Breast epithelium (tissue), 3 donors: Measurements from ENCODE around the gene NEO1.

Experiments used
- POLR2A ChIP-seq: fragments of 450-650 bp; IDR thresholded peaks from one replicate; pipeline ENCODE4 v1.6.1; 2016; ENCODE audit warnings: antibody characterized with exemption, mild to moderate bottlenecking, moderate library complexity
- TF ChIP-seq, protein P1 (sequence below), 3 donors: fragments of 450-650 bp; IDR thresholded peaks; one replicate each; pipeline ENCODE4 v1.5.1; 2016 to 2017; ENCODE audit warnings: antibody characterized with exemption in 3 of 3, mild to moderate bottlenecking in 3 of 3, moderate library complexity in 3 of 3

DNA sequence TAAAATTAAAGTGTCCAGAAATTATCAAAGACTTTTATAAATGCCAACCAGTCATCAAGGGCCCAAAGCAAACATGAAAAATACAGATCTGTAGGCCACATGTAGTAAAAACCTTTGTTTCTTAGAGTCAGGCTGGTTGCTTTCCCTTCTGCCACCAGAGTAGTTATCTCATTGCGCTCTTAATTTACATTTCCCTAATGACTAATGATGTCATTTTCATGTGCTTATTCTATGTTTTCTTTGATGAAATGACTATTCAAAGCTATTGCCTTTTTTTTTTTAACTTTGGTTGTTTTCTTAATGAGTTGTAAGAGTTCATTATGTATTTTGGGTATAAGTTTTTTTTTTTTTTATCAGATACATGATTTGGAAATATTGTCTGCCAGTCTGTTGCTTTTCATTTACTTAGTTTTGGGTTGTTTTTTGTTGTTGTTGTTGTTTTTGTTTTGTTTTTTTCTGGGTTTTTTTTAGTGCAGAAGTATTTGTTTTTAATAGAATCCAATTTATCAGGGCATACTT, 175.9 kb downstream of the NEO1 start:
- no peak for TF ChIP-seq POLR2A
- TF ChIP-seq, protein P1, sequence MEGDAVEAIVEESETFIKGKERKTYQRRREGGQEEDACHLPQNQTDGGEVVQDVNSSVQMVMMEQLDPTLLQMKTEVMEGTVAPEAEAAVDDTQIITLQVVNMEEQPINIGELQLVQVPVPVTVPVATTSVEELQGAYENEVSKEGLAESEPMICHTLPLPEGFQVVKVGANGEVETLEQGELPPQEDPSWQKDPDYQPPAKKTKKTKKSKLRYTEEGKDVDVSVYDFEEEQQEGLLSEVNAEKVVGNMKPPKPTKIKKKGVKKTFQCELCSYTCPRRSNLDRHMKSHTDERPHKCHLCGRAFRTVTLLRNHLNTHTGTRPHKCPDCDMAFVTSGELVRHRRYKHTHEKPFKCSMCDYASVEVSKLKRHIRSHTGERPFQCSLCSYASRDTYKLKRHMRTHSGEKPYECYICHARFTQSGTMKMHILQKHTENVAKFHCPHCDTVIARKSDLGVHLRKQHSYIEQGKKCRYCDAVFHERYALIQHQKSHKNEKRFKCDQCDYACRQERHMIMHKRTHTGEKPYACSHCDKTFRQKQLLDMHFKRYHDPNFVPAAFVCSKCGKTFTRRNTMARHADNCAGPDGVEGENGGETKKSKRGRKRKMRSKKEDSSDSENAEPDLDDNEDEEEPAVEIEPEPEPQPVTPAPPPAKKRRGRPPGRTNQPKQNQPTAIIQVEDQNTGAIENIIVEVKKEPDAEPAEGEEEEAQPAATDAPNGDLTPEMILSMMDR (IDR thresholded peaks at IDR 0.05): no peak
